Endometrium (tissue), 2 donors: ENCODE data around the gene DSCAM.
"Not testable (repeated sequence)": the region's sequence is repeated elsewhere in the genome, so short reads cannot be mapped to it uniquely, and the experiment has no call there.

Source experiments
- FAIRE-seq: peaks from 2 replicates; lab custom pipeline; 2012; peaks lifted over from hg19 to GRCh38; lab: Jason Lieb, UNC
- donor health status: control.
- donor health status: control.

DSCAM gene

DNA sequence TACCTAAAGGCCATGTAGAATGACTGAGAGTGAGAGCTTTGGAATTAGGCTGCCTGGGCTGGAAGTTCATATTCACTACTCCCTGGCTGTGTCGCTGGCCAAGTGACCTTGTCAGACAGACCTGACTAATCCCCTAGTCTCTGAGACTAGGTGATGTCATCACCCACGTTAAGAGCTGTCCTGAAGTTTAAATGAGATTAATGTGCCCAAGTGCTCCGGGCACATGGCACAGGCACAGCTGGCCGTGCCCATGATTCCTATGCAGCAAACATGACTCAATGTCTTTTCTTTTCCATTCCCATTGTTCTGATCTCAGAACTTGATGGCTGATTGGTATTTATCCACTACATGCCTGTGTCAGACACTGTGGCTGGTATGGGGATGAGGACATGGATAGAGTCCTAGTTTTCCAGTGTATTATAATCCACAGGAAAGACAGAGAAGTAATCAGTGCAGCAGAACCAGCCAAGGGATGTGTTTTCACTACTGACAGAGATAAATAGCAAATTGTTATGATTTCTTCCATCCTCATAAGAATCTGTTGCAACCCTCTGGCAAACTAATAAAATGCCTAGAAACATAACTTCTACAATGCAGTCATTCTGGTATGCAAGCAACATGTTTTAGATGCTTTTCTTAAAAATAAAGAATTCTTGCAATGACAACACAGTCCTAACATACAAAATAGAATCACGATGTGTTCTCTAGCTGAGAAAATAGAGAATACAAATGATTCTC, 798.8 kb downstream of the DSCAM start:
- no peak for FAIRE-seq

DNA sequence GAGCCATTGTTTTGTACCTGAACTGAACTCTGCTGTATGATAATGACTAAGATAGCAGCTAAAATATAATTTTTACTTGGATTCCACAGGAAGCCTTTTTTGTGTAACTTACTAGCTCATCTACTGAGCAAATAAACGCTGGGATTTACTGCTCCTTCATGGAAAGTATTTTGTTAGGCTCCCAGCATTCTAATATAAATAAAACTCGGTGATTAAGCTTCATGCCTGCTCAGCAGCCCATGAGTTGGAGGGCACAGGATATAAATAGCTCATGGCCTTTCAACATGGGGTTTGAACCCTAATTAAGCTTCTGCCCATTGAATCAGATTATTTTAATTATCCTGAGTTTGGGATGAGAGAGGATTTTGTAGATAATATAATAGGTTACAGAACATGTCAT, 799.7 kb downstream of the DSCAM start:
- FAIRE-seq, result no peak

DNA sequence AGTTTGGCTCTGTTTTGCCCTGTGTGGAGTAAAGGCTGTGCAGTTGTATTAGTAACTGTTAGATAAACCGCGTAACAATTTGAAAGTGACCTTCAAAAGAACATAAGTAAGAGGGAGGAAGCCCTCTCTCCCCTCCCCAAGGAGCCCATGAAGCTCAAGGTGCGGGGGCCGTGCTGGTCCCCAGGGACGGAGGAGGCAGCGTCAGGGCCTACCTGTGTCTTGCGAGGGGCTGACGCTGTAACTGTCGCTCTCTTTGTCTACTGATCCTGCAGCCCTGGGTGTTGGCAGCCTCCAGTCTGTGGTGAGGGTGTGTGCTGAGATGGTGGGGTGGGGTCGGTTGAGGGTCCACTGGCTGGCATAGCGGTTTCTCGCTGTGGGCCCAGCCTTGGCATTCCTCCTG, 803.1 kb downstream of the DSCAM start:
- FAIRE-seq, result no peak

DNA sequence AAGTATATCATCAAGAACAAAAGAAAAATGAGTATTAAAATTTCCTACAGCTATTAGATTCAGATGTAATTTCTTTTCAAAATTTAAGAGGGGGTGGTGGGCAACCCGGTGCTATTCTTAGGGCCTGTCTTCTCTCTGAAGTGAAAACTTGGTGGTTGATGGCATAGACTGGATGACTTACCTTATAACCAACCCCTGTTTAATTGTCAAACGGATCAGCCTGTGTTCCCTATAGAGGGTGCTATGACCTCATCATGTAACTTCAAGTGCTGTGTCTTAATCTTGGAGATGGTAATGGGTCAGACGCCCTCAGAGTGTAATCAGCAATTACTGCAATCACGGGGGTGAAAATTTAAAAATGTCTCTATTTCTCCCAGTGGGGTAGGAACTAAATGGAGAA, 803.5 kb downstream of the DSCAM start:
- FAIRE-seq, result no peak

DNA sequence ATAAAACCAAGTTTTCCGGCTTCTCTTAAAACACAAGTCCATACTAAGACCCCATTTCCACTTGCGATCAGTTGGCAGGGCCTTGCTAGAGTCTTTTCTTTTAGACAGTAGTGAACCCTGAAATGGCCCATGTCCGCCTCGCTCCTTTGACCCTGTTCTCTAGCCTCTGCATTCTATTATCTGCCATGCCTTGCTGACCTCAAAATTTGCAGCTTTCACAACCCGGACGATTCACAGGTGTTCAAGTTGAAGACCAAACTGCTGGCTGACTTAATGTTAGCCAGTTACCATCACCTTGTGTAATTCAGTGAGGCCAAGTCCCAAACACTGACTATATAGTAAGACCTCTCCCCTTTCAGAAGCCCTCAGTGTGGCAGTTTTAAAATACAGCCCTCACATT, 805.5 kb downstream of the DSCAM start:
- FAIRE-seq, result no peak

DNA sequence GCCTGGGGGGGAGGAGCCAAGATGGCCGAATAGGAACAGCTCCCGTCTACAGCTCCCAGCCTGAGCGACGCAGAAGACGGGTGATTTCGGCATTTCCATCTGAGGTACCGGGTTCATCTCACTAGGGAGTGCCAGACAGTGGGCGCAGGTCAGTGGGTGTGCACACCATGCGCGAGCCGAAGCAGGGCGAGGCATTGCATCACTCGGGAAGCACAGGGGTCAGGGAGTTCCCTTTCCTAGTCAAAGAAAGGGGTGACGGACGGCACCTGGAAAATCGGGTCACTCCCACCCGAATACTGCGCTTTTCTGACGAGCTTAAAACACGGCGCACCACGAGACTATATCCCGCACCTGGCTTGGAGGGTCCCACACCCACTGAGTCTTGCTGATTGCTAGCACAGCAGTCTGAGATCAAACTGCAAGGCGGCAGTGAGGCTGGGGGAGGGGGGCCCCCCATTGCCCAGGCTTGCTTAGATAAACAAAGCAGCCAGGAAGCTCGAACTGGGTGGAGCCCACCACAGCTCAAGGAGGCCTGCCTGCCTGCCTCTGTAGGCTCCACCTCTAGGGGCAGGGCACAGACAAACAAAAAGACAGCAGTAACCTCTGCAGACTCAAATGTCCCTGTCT, 813.7 kb downstream of the DSCAM start:
- not testable (repeated sequence) for FAIRE-seq

DNA sequence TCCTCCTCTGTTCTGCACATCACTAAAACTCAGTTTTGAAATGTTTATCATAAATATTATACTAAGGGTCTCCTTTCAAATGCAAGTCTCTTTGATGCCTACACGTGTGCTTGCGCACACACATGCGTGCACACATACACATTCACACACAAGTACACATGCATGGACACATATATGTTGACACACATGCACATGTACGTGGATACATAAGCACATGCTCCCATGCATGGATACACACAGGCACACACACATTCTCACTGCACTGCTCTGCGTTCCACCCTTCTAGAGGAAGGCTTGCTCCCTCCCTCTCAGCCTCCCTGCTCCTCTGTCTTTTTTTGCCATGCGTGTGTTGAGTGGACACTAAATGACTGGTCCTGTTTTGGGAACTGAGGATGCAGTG, 817.1 kb downstream of the DSCAM start:
- FAIRE-seq, result no peak

DNA sequence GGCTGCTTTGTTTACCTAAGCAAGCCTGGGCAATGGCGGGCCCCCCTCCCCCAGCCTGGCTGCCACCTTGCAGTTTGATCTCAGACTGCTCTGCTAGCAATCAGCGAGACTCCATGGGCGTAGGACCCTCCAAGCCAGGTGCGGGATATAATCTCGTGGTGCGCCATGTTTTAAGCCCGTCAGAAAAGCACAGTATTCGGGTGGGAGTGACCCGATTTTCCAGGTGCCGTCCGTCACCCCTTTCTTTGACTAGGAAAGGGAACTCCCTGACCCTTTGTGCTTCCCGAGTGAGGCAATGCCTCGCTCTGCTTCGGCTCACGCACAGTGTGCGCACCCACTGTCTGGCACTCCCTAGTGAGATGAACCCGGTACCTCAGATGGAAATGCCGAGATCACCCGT, 818.6 kb downstream of the DSCAM start:
- FAIRE-seq, result not testable (repeated sequence)

DNA sequence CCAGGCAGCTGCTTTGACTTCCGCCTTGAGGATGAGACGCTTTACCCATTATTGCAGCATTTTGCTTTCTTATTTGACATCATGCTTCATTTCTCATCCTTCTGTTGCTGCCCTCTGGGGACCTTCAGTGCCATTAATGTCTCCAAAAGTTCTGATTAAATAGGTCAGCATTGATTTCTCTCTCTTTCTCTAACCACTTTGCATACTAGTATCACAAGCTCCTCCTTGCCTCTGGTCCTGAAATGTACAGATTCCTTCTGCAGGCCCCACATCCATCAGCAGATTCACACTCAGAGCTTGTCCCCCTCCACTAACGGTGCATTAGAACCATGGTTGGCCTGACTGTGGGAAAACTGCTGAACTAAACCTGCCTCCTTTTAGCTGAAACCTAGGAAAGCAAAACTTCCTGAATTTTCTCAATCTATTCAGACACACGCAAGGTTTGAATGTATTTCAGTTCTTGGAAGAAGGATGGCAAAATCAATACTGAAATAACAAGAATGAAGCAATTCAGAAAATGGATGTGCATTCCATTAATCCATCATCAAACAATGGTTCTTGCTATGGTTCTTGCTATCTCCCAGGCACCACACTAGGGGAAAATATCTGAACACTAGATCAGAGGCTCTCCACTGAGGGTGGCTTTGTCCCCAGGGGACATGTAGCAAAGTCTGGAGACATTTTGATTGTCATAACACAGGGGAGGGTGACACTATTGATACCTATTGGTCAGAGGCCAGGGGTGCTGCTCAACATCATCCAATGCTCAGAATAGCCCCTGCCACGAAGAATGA, 825.2 kb downstream of the DSCAM start:
- no peak for FAIRE-seq

DNA sequence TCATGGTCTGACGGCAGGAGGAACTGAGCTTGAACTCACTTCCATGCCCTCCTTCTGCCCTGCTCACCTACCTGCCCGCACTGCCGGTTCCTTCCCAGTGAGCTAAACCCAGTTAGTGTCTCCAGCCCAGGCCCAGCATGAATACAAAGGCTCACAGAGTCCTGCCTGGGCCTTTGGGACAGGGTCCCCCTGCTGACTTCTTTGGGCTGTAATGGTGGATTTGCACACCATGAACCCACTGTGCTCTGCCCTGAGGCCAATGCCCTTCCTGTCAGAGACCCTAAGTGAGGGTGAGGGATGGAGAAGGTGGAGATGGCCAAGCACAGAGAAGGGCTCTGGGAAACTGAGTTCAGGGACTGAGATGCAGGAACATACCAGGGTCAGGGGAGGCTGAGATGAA, 826.3 kb downstream of the DSCAM start:
- no peak for FAIRE-seq

DNA sequence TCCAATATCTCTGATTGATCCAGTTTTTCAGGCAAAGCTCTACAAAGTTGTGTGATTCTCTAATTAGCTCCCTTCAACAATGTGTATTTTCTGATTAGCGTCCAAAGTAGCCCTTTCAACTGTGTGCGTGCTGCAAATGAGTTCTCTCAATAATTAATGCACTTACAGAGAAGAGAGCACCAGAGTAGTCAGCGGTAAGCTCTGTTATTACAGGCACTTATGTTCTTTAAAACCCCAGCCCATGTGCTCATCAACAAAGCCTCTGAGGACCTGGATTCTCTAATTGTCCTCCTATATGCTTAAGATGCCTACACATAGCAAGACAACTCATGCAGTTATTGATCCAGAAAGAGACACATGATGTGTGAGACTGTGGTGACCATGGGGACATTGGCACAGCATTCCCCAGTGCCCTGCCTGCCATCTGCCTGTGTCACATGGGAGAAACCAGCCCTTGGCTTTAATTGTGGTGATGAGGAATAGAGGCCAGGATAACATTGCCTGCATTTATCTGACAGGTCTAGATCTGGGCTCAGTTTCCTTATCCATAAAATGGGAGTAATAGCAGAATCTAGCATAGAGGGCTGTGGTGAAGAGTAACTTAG, 828.0 kb downstream of the DSCAM start:
- FAIRE-seq, result no peak

DNA sequence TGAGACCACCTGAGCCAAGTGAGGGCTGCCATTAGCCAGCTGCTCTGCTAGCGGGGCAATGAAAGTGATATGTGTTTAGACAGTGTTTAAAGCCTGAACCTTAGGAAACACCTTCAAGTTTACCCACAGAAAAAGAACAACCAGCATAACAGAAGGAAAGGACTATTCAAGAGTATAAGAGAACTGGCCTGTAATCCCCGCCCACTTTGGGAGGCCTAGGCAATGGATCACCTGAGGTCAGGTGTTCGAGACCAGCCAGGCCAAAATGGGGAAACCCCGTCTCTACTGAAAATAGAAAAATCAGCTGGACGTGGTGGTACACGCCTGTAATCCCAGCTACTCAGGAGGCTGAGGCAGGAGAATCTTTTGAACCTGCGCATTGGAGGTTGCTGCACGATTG, 830.3 kb downstream of the DSCAM start:
- FAIRE-seq, result no peak

DNA sequence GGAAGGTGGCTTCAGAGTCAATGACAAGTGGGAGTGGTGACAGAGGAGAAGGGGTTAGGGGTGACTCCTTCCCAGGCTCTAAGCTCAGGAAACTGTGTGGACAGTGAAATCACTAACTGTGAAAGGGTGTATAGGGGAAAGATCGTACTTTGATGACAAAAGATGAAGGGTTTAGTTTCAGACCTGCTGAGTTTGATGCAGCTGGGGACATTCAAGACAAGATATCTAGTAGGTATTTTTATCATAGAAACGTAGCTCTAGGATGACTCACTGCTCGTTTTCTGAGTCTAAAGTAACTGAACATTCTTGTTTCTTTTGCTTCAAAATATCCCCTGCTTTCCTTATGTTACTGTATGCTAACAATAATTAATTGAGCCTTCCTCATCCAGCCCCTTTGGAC, 830.7 kb downstream of the DSCAM start:
- no peak for FAIRE-seq

DNA sequence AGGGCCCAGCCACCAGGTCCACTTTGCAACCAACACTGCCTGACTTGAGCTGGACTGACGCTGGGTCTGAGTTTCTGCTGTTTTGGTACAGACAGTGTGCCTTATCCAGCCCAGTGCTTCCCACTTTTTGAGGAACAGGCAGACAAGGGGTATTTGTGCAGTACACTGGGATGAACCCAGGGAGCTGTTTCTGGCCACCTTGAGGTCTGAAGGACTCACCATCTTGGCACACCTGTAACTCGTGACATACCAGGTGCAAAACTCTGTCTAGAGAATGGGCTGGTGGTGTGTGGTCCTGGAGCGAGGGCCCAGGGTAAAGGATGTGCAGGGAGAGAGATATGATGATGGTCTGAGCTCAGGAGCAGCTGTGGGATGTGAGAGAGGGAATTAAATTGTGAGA, 831.1 kb downstream of the DSCAM start:
- FAIRE-seq, result no peak

DNA sequence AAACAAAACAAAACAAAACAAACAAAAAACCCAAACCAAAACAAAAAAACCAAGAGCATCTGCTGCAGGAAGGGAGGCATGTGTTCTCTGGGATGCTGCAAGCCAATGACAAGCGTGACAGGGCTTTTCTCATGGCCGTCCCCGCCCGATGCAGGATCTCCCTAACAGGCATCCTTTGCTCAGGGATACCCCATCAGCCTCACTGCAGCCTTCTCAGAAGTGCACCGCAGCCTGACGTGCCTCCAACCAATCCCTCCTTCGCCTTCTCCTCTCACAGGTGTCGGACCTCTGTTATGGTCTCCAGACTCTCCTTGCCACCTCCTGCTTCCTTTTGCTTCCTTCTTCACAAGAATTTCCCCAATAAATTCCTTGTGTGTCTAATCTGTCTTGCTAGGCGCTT, 832.6 kb downstream of the DSCAM start:
- no peak for FAIRE-seq

DNA sequence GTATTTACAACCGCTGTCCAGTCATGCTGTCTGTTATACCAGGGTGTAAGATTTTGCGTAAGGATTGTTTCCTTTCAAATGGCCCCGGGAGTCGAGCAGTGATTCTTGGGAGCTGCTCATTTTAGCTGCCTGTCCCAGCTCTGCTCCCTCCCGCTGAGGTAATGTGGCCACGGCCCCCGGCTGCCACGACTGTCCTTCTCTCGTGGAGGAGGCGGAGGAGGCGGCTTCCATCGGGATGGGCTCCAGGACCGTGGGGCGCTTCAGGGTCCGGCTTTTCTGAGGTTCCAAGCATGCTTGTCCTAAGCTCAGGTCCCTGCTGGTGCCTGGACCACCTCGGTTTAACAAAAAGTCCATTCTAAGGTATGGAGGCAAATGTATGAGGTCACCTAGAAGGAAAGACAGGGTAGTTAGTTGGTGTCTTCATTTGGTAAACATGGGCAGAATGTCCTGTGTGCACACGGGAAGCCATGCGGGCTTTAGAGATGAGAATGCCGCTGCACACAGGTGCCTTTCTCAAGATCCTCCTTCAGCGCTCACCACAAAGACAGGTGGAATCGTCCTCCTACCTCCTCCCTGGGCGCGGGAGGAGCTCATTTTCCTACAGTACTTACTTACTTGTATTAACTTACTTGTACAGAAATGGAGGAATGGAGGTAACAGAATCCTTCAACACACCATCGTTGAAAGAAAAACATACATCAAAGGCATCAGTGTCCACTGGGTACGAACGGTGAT, 833.8 kb downstream of the DSCAM start:
- no peak for FAIRE-seq

DNA sequence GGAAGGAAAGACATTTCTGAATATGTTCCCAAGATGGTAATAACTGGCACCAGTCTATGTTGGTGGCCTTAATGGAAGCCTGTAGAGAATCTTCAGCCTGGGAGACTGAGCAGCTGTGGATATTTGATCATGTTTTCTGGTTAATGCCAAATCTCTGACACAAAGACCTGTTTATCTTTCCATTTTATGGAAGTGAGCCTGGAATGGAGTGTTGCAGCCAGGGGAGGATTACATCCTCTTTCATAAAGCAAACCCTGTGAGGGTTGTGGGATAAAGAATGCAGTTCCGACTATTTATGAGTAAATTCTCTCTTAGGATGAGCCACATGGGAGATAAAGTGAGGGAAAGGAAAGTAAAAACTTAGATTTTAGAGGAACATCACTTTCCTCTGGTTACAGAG, 835.6 kb downstream of the DSCAM start:
- no peak for FAIRE-seq

DNA sequence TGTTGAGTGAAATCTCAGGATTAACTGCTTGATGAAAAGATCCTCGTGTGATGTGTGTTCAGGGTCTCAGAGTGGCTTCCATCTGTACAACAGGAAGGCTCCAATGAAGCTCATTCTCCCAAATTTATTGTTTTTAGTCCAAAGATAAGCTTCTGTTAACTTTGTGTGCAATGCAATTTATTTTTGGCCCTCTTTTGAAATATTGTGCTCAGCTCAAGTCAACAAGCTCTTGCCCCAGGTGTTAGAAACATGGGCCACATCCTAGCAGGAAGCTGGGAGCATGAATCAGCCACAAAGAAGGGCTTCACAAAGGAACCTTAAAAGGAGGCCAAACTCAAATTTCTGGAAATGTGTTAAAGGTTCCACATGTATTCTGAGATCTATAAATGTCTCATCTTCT, 844.0 kb downstream of the DSCAM start:
- FAIRE-seq, result no peak

DNA sequence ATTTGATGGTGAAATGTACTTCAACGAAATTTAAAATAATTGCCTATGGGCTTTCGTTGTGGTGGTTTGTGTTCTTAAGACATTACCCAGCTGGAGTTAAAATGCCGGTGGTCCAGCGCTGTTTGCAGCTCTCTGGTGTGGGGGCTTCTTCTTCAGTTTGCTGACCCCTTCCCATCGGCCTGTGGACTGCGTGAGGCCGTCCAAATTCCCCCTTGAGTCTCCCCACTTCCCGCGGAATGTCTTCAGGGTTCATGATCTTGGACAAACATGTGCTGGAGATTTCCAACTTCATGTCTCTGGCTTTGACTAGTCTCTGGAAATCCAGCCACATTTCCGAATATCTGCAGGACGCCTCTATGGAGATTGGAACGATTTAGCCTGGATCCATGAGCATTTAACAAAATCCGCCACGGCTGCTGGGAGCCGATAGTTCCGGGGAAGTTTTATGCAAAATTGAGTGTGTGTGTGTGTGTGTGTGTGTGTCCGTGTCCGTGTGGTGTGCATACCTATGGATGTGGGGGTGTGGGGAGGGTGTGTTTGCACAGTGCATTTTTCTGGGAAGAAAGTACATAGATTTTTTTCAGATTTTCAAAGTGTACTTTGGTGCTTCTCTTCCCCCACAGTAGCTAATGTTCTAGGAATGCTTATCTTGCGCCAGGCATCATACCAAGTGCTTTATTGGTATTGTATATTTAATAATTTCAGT, 862.5 kb downstream of the DSCAM start:
- FAIRE-seq, result no peak

DNA sequence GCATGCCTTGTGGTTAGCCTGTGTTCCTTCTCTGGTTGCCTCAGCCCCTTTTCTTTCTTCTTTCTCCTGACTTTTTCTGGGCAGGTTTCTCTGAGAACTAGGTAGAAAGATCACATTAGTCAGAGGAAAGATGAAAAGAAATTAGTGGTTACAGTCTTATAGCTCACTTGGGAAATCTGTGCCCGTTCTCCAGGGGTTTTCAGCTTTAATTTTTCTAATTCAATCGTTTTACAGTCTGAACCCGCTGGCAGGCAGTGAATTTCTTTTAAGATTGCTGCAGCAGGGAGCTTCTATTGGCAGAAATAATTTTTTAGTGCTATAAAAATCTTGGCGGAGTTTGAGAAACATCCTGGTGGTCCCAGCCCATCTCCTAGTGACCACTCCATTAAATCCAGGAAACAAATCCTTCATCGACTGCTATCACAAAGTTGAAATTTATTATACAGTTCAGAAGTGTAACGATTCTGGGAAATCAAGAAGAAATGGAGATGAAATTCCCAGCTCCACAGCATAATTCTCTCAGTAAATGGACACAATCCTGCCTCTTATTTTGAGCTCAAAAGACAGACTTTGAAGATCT, 866.6 kb downstream of the DSCAM start:
- FAIRE-seq, result no peak

DNA sequence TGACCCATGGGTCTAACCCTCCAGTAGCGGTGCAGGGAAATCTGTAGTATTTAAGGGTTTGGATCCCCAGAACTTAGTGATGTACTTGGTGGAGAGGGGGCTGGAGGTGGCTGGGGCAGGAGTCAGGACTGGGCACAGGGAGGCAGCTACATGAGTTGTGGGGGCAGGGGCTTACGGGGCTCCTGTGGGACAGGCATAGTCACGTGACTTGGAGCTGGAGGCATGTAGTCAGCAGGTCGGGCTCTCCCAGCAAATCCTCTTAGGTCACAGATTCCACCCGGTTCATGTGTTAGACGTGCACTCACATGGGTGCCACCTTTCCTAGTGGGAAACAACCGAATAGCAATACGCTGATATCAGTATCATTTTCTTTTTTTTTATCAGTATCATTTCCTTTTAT, 867.6 kb downstream of the DSCAM start:
- no peak for FAIRE-seq
